DND-41 (cell line): Measurements from ENCODE around the gene SPSB1.

ENCODE experiments used
- ATAC-seq: fragments of 200-7000 bp; cut with Tn5 transposase; 3 replicates; pipeline ENCODE4 v1.9.1; 2021; ENCODE audit warnings: low read depth; ENCODE audit not compliant: insufficient read depth
- DNase-seq: peaks from one replicate; pipeline ENCODE4 v3.0.0-alpha.2; 2020
- H2AFZ ChIP-seq: 2 replicates; pipeline ENCODE4 v1.6.0; 2012; ENCODE audit warnings: low read depth, low read length
- H3K27ac ChIP-seq: 2 replicates; pipeline ENCODE4 v1.5.1; 2012; ENCODE audit warnings: low read length, inconsistent platforms
- H3K27me3 ChIP-seq: fragments of 200-600 bp; sonication (generic); 2 replicates; pipeline ENCODE4 v1.6.0; 2012; ENCODE audit warnings: low read length, mild to moderate bottlenecking, inconsistent platforms; ENCODE audit not compliant: insufficient read depth, poor library complexity
- H3K36me3 ChIP-seq: 2 replicates; pipeline ENCODE4 v1.5.1; 2012; ENCODE audit warnings: low read length, inconsistent platforms; ENCODE audit not compliant: insufficient read depth
- H3K4me1 ChIP-seq: 2 replicates; pipeline ENCODE4 v1.5.1; 2012; ENCODE audit warnings: mild to moderate bottlenecking, low read length; ENCODE audit not compliant: insufficient read depth
- H3K4me2 ChIP-seq: 2 replicates; pipeline ENCODE4 v1.6.0; 2012; ENCODE audit warnings: mild to moderate bottlenecking, moderate library complexity, low read length, inconsistent platforms; ENCODE audit not compliant: insufficient read depth
- H3K4me3 ChIP-seq, 2 experiments: fragments of 200-600 bp in 1 of 2; shearing (Covaris generic) in 1 of 2; 2 replicates each; pipeline ENCODE4 v1.5.1; 2012 to 2016; ENCODE audit warnings: inconsistent platforms in 2 of 2, low read length in 2 of 2, mild to moderate bottlenecking in 2 of 2, low read depth in 1 of 2, moderate library complexity in 1 of 2
- H3K79me2 ChIP-seq: 2 replicates; pipeline ENCODE4 v1.6.0; 2012; ENCODE audit warnings: low read length, inconsistent platforms; ENCODE audit not compliant: insufficient read depth
- H3K9ac ChIP-seq: 2 replicates; pipeline ENCODE4 v1.6.0; 2012; ENCODE audit warnings: low read depth, mild to moderate bottlenecking, inconsistent platforms, low read length, moderate library complexity
- H3K9me3 ChIP-seq: 2 replicates; pipeline ENCODE4 v1.5.1; 2012; ENCODE audit warnings: low read length, moderate library complexity, mild to moderate bottlenecking, inconsistent platforms; ENCODE audit not compliant: insufficient read depth, severe bottlenecking
- H4K20me1 ChIP-seq: 2 replicates; pipeline ENCODE4 v1.6.0; 2012; ENCODE audit warnings: low read length; ENCODE audit not compliant: insufficient read depth
- CTCF ChIP-seq: IDR thresholded peaks from 2 replicates; pipeline ENCODE4 v1.5.1; 2012; ENCODE audit warnings: borderline replicate concordance, low read length, moderate library complexity, mild to moderate bottlenecking; ENCODE audit not compliant: poor library complexity, severe bottlenecking; ENCODE audit errors: extremely low read depth
- EZH2 ChIP-seq: IDR thresholded peaks from 3 replicates; pipeline ENCODE4 v1.6.1; 2012; ENCODE audit warnings: borderline replicate concordance, low read depth, mild to moderate bottlenecking, moderate library complexity, low read length, inconsistent platforms; ENCODE audit not compliant: severe bottlenecking

Gene SPSB1

GRCh38 chr1:9319208-9319788 is 26.6 kb downstream of the SPSB1 start:
- Histone ChIP-seq H3K36me3 (peaks cover 76% of the 10 kb centered on the region), H3K79me2 (peaks cover 100% of the 10 kb centered on the region), H3K9ac (no peak overlapping the region), H4K20me1 (peaks cover 98% of the 10 kb centered on the region), H3K4me1 (peaks cover 3% of the 10 kb centered on the region; the same call in 1 of the 2 replicates), H3K4me2 (no peak overlapping the region), H3K9me3 (no peaks in the 10 kb centered on the region), H2AFZ (no peak overlapping the region), H3K27me3 (no peaks in the 10 kb centered on the region), H3K27ac (peak overlapping the region; percentile 12; the same call in 1 of the 2 replicates), H3K4me3 (no peak overlapping the region)
- no peak for ATAC-seq
- no peak for DNase-seq
- TF ChIP-seq CTCF (no peak), EZH2 (no peak)

- H3K27me3 ChIP-seq, result no peaks in the 10 kb centered on the region
- H3K4me3 ChIP-seq, result no peak overlapping the region
- peaks cover 3% of the 10 kb centered on the region; the same call in 1 of the 2 replicates for H3K4me1 ChIP-seq
- ATAC-seq (no peak), DNase-seq (no peak)
- H2AFZ ChIP-seq, result no peak overlapping the region
- no peak overlapping the region for H3K4me2 ChIP-seq
- no peak overlapping the region for H3K27ac ChIP-seq
- H3K79me2 ChIP-seq, result peaks cover 100% of the 10 kb centered on the region
- H3K9me3 ChIP-seq, result no peaks in the 10 kb centered on the region
- no peak overlapping the region for H3K9ac ChIP-seq
- H4K20me1 ChIP-seq, result peaks cover 99% of the 10 kb centered on the region
- no peak for TF ChIP-seq CTCF
- no peak for TF ChIP-seq EZH2
- H3K36me3 ChIP-seq, result peaks cover 73% of the 10 kb centered on the region
Measured at GRCh38 chr1:9319789-9320519, 27.3 kb downstream of the SPSB1 start.

- Histone ChIP-seq H4K20me1 (peaks cover 99% of the 10 kb centered on the region), H3K4me2 (no peak overlapping the region), H3K4me3 (no peak overlapping the region), H3K36me3 (peaks cover 71% of the 10 kb centered on the region), H3K9ac (no peak overlapping the region), H3K9me3 (no peaks in the 10 kb centered on the region), H2AFZ (no peak overlapping the region), H3K27ac (peak overlapping the region; percentile 39; the same call in 1 of the 2 replicates), H3K4me1 (peaks cover 3% of the 10 kb centered on the region; the same call in 1 of the 2 replicates), H3K79me2 (peaks cover 100% of the 10 kb centered on the region), H3K27me3 (no peaks in the 10 kb centered on the region)
- no peak for TF ChIP-seq CTCF
- no peak for TF ChIP-seq EZH2
- ATAC-seq (no peak), DNase-seq (no peak)
Measured at GRCh38 chr1:9320520-9321479, 28.1 kb downstream of the SPSB1 start.
